IPS-NIHi11 (cell line): ENCODE results near the gene ZNF383.
A peak's percentile ranks its signal among the peaks of the same experiment; 100 is the strongest.
"Not testable (repeated sequence)": the region's sequence is repeated elsewhere in the genome, so short reads cannot be mapped to it uniquely, and the experiment has no call there.

Experiments used
- DNase-seq: peaks from one replicate; pipeline ENCODE4 v3.0.0; 2012; ENCODE audit warnings: mixed read lengths, low spot score

ZNF383 gene

DNA sequence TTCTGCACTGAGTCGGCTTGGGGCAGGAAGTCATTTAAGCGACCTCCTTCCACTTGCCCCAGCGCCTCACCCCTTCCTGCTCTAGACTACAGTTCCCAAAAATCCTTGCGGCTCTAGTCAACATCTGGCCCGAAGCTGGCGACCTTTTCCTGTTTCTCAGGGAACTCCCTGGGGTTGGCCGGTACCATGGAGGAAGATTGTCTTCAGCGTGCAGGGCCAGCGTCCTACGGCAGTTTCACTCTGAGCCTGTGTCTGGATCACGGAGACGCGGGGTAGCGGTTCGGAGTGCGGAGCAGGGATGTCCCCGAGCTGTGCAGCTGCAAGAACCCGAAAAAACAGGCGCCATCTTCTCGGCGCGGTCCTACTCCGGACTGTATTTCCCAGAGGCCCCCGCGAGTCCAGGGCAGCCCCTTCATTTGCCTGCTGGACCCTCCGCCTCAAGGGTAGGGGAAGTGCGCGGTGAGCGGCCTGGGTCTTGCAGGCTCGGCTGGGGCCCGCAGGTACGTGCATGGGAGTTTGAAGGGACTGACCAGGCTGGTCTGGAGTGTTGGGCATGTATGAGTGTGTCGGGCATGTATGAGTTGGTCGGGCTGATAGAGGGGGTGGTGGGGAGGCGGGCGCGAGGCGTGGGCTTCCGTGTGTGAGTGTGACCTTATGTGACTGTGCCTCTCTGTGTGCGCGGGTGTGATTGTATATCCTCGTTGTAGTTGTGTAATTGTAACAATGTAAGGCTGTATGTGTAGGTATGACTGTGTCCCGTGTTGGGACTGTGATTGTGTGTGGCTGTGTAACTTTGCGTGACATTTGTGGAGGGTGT lies at the start of gene ZNF383:
ZNF383 (plus strand) TSS at position 440 of the 817 bp plus-strand sequence. CDS start 12,240 bp downstream, outside the sequence.
- DNase-seq: peak; percentile 91

DNA sequence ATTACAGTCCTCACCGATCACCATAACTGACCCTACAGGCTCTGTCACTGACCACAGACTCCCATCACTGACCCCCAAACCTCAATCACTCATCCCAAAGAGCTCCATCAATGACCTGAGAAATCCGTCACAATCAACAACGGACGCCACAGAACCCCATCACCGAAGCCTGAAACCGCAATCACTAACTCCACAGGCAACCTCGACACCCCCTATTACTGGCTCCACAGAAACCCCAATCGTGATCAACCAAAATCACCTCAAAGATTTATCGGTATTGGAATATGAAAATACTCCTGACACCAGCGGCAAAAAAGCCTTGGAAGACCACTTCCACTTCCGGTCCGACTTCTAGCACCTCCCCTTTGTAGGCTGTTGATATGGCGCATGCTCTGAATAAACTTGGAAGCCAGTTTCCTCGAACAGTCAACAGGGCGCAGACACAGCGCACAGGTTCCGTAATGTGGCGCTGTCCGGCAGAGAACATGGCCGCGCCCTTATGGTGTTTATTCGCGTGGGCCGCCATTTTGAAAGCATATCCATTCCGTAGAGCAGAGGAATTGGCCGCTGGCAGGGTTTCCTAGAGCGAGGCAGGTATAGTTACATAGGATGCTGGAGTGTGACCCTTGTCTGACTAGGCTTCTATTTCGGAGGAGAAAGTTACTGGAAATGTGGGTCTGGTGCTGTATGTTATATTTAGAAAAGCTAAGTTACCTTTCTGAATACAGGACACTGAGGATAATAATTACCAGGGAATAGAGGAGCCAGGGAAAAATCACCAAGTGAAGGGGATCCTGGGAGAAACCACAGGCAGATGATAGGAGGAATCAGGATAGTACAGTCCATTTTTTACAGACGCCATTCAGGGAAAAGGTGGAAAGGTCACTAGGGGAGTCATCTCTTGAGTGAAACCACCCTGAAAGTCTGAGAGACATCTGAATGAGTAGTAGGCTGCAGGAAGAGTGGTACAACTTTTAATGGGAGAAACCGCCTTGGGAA lies 45.3 kb upstream of the ZNF383 start, which contains the start of gene ZNF585A:
ZNF585A (minus strand) TSS at position 328 of the 999 bp plus-strand sequence. CDS start 2,785 bp downstream, outside the sequence.
- peak; percentile 89 for DNase-seq

DNA sequence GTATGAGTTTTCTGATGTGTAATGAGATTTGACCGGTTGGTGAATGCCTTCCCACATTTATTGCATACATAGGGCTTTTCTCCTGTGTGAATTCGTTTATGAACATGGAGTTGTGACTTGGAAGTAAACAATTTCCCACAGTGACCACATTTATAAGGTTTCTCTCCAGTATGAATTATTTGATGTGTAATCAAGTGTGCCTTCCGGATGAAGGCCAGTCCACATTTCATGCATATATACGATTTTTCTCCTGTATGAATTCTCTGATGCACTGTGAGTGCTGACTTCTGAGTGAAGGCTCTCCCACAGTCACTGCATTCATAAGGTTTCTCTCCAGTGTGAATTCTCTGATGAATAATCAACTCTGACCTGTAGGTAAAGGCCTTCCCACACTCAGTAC lies 31.9 kb upstream of the ZNF383 start:
- not testable (repeated sequence) for DNase-seq

DNA sequence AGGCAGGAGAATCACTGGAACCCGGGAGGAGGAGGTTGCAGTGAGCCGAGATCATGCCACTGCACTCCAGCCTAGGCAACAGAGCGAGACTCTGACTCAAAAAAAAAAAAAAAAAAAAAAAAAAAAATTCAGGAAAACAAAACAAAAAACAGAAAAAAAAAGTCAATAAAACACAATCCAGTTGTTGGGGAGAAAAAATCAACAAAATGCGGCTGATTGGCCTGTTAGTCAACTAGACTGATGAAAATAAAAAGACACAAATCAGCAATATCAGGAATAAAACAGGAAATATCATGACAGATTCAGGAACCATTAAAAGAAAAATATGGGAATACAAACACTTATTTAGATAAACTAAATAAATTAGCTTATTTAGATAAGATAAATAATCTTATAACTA lies 22.8 kb upstream of the ZNF383 start:
- not testable (repeated sequence) for DNase-seq

DNA sequence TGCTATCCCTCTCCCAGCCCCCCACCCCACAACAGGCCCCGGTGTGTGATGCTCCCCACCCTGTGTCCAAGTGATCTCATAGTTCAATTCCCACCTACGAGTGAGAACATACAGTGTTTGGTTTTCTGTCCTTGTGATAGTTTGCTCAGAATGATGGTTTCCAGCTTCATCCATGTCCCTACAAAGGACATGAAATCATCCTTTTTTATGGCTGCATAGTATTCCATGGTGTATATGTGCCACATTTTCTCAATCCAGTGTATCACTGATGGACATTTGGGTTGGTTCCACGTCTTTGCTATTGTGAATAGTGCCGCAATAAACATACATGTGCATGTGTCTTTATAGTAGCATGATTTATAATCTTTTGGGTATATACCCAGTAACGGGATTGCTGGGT lies 20.9 kb upstream of the ZNF383 start:
- not testable (repeated sequence) for DNase-seq

DNA sequence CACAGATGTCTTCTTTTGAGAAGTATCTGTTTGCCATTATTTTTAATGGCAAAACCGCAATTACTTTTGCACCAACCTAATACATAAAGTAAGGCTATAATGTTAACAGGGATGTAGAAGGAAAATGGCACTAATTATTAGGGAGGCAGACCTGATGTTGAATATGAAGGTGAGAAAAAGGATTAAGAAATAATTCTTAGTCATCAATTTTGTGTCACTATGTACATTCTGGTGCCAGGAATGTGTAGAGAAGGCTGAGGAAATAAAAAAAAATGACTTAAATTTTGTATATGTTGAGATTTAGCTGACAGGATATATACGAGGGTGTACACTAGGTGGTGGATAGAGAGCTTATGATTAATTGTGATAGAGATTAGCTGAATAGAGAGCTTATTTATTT lies 20.2 kb upstream of the ZNF383 start:
- DNase-seq: no peak

DNA sequence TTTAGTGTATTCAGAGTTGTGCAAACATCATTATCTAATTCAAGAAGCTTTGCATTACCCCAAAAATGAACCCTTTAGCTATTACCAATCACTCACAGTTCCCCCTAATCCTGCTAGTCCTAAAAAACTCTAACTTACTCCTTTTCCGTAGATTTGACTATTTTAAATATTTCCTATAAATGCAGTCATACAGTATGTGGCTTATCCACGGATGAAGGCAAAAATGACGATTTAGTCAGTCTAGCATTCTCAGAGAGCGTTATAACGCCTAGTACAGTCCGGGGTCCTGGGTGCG lies 587 bp upstream of the ZNF383 start:
- no peak for DNase-seq

DNA sequence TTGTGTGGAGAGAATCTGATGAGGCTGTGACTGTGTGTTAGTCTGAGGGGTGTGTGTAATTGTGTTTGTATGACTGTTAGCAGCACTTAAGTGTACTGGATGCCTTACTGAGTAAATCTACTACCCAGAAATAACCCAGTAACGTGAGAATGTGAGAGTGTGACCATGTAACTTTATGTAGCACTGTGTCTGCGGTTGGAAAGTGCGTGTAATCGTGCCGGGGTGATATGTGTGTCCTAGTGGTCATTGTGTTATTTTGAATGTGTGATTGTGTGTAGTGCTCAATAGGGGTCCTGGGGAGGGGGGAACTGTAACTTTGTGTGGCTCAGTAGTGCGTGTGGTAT lies 550 bp downstream of the ZNF383 start:
- no peak for DNase-seq

DNA sequence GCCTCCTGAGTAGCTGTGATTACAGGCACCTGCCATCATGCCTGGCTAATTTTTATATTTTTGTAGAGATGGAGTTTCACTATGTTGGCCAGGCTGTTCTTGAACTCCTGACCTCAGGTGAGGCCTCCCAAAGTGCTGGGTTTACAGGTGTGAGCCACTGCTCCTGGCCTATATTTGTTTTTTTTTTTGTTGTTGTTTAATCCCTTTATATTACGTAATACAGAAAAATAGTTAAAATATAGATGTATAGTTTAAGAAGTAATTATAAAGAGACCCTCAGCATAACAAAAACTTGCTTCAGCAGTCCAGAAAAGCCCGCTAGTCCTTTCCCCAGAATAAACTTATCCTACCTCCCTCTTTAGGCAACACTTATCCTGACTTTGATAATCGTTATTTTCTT lies 2.4 kb downstream of the ZNF383 start:
- no peak for DNase-seq

DNA sequence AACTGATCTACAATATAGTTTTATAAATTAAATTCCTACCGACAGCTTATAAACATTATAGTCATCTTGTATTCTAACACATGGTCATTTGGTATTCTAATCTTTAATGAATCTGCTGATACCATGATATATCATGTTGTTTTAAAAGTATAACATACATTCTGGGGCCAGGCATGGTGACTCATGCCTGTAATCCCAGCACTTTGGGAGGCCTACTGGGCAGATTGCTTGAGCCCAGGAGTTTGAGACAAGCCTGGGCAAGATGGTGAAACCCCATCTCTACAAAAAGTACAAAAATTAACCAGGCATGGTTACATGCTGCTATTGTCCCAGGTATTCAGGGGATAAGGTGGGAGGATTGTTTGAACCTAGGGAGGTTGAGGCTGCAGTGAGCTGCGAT lies 3.1 kb downstream of the ZNF383 start:
- DNase-seq: no peak

DNA sequence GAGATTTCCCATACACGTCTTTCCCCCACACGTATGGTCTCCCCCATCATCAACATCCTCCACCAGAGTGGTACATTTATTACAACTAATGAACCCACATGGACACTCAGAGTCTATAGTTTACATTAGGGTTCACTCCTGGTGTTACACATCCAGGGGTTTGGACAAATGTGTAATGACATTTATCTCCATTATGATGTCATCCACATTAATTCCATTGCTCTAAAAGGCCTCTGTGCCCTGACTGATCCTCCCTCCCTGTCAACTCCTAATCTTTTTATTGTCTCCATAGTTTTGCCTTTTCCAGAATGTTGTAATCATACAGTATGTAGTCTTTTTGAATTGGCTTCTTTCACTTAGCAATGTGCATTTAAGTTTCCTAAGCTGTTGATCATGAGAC lies 8.2 kb downstream of the ZNF383 start:
- no peak for DNase-seq

DNA sequence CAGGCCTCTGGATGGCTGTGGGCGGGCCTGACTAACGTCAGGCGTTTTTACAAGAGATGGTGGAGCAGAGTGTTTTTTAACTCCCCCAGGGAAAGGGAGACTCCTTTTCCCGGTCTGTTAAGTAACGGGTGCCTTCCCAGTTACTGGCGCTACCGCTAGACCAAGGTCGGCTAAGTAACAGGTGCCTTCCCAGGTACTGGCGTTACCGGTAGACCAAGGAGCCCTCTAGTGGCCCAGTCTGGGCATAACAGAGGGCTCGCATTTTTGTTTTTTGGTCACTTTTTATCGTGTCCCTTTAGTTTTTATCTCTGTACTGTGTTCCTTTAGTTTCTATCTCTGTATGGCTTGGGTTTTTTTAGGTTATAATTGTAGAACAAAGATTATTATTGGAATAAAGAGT lies 10.0 kb downstream of the ZNF383 start:
- DNase-seq: peak; percentile 30

DNA sequence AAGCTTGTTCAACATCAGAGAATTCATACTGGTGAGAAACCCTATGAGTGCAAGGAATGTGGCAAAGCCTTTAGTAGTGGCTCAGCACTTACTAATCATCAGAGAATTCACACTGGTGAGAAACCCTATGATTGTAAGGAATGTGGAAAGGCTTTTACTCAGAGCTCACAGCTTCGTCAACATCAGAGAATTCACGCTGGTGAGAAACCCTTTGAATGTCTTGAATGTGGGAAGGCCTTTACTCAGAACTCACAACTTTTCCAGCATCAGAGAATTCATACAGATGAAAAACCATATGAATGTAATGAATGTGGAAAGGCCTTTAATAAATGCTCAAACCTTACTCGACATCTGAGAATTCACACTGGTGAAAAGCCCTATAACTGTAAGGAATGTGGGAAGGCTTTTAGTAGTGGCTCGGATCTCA lies 25.2 kb downstream of the ZNF383 start:
- no peak for DNase-seq

DNA sequence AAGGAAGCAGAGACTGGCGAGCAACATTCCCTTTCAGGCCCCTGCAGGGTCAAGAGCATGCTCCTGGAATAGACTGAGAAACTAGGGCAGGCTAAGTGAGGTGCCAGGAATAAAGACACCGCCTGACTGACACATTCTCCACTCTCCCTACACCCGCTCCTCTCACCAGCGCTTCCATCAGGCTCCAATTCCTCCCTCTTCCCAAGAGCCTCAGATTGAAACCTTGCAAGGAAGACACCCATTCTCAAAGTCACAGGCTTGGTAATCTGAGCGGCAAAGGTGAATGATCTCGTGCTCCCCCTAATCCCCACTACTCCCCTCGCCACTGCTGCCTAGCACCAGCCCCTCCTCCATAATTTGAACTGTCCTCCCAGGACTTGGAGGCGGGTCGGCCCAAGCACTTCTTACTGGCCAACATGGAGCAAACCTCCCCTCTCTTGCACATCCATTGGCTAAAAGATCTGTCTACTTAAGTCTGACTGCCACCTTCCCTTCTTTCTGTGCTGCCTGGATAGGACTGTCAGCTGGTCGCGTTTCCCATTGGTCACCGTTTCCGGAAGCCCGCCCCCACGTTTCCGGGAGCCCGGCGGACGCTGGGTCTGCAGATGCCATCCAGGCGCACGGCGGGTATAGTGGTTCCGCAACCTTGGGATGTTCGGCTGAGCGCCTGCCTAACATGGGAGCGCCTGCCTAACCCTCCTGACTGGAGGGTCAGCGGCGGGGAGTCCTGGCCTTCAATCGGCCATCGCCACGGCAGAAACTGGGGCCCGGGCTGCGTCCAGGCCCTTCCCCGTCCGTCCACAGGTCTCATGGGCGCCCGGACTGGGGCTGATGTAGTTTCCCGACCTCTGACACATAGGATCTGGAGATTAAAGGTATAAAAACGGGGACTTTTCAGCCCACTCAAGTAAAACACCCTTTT lies 33.6 kb downstream of the ZNF383 start:
- peak; percentile 62 for DNase-seq

DNA sequence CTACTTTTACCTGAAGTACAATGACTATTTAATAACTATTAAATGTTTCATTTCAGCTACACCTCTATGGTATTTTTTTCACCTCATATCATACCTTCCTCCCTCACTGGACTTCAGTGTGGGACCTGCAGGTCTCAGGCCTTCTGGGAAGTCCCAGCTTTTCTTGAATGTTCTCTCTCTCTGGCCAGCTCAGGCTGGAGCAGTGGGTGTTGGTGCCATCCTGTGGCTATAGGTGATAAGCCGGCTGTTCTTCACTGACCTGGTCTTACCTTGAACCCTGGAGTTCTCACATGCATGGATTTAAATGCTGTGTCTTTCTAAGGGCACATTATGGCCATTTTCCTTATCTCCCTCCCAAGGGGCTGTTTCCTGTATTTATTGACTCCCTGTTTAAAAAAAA lies 45.0 kb downstream of the ZNF383 start:
- not testable (repeated sequence) for DNase-seq

DNA sequence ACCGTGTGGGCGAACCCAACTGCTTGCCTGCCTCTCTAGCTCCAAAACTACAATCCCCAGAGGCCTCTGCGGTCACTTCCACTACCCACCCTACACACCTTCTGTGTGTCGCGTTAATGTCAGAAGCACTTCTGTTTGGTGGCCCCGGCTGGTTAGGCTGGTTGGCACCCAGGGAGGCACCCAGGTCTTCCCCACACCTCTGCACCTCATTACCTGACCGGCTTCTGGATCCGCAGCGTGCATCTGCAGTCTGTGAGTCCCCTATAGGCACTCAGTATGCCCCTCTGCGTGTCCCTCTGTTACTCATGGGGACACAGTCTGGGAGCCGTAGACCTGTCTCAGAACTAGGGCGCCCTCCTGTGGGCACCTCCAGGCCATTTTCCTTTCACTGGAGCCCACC lies 49.0 kb downstream of the ZNF383 start:
- DNase-seq: not testable (repeated sequence)

DNA sequence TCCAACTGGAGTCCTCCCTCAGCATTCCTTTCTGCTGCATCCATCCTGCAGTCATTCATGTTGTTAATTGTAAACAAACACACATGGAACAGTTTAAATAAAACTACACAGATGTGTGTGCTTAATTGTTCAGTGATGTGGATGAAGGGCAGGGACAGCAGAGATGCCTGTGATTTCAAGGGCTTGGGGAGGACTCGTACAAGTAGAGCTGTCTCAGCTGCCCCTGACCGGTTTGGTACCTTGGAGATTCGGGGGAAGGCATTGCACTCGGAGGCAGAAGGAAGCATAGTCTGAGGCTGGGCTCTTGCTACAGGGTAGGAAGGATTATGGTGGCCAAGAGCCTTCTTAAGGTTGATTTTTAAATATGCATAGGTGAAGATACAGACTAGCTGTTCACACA lies 49.7 kb downstream of the ZNF383 start:
- DNase-seq: not testable (repeated sequence)

DNA sequence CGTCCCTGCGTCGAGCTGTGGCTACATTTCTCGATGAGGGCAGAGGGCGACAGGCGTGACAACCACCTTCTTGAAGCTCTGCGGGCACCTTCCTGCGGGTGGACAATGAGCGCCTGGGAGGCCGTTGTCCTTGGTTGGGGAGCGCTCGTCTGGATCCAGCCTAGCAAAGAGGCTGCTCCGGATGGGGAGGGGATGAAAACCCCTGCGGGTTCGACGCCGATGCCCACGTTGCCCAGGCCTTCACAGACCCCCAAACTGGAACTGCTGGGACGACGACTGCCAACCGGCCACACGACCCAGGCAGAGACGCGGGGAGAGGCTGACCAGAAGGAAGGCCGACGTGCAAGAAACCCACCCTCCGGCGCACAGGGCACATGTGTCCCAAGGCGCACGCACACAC lies 62.6 kb downstream of the ZNF383 start:
- not testable (repeated sequence) for DNase-seq

DNA sequence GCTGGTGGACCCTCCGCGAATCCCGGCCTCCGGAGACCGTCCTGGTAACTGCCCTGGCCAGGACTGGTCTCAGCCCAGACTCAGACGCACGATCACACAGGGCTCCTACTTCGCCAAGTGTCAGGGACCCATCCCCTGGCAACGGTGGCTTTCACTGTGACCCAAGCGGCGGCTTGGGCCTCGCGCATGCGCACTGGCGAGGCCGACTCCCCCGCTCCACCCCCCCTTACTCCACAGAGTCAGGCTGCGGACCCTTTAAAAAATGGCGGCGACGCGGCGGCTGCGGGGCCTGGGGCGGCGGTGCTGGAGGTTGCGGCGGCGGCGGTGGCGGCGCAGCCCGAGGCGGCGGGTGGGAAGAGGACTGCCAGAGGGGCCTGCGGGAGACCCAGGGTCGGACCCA lies 66.0 kb downstream of the ZNF383 start:
- DNase-seq: not testable (repeated sequence)

DNA sequence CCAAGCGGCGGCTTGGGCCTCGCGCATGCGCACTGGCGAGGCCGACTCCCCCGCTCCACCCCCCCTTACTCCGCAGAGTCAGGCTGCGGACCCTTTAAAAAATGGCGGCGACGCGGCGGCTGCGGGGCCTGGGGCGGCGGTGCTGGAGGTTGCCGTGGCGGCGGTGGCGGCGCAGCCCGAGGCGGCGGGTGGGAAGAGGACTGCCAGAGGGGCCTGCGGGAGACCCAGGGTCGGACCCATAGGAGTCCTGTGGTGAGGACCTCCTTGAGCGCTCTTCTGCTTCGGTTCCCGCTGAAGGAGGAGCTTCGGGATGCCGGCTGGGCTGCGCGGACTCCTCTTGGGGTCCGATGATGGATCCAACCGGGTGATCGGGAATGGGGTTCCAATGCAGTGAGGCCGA lies 71.2 kb downstream of the ZNF383 start:
- DNase-seq: not testable (repeated sequence)

DNA sequence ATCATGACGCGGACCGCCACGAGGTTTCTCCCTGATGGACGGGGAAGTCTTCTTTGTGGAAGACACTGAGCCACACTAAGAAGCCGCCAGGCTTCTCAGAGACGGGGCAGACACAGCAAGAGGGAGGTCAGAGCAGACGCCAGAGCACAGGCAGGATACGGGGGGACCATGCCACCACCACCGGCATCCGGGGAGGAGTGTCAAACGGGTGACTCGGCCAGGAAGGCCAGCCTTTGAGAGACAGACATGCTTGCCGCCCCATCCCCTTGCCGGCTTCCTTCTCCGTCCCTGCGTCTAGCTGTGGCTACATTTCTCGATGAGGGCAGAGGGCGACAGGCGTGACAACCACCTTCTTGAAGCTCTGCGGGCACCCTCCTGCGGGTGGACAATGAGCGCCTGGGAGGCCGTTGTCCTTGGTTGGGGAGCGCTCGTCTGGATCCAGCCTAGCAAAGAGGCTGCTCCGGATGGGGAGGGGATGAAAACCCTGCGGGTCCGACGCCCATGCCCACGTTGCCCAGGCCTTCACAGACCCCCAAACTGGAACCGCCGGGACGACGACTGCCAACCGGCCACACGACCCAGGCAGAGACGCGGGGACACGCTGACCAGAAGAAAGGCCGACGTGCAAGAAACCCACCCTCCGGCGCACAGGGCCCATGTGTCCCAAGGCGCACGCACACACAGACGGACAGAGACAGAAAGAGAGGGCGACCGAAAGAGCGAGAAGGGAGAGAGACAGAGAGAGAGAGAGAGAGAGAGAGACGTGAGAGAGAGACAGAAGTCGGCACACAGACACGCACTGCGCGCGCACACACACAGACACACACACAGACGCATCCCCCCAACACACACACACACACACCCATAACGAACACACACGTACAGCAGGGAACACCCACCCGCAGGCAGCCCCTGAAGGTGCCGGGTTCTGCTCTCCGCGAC lies 75.3 kb downstream of the ZNF383 start:
- DNase-seq: not testable (repeated sequence)
